ENCODE data around the gene MPDU1.
"Not testable (repeated sequence)": the region's sequence is repeated elsewhere in the genome, so short reads cannot be mapped to it uniquely, and the experiment has no call there.

MPDU1 gene

DNA sequence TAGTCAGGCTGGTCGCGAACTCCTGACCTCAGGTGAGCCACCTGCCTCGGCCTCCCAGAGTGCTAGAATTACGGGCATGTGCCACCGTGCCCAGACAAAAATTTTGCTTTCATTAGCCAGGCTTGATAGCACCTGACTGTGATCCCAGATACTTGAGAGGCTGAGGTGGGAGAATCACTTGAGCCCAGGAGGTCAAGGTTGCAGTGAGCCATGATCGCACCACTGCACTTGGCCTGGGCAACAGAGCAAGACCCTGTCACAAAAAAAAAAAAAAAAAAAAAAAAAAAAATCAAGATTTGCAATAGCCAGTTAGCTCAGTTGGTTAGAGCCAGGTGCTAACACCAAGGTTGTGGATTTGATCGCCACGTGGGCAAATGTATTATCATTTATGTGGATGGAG lies 37.2 kb downstream of the MPDU1 start:
- DNase-seq, result no peak

GRCh38 chr17:7623661-7624060 lies 40.0 kb downstream of the MPDU1 start:
- DNase-seq, result no peak

- DNase-seq, result not testable (repeated sequence)
Observed at GRCh38 chr17:7625749-7626148, 42.1 kb downstream of the MPDU1 start.

DNA sequence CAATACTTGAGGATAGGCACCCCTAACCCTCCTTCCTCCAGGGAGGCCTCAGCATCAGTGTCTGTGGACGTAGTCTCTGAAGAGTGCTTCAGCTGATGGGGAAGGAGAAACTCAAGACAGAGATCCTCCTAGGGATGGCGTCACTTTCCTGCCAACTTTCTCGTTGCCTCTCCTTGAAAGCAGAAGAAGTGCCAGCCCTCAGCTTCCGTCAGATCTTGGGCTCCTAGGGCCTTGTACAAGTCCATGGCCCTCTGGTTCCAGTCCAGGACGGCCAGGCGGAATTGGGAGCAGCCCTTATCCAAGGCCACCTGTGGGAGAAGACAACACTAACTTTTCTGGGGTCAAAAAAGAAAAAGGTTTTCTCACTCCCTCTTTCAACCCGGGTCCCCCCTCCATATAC lies 42.7 kb downstream of the MPDU1 start:
- DNase-seq, result no peak

GRCh38 chr17:7626956-7627249 lies 43.3 kb downstream of the MPDU1 start:
- DNase-seq, result no peak

DNA sequence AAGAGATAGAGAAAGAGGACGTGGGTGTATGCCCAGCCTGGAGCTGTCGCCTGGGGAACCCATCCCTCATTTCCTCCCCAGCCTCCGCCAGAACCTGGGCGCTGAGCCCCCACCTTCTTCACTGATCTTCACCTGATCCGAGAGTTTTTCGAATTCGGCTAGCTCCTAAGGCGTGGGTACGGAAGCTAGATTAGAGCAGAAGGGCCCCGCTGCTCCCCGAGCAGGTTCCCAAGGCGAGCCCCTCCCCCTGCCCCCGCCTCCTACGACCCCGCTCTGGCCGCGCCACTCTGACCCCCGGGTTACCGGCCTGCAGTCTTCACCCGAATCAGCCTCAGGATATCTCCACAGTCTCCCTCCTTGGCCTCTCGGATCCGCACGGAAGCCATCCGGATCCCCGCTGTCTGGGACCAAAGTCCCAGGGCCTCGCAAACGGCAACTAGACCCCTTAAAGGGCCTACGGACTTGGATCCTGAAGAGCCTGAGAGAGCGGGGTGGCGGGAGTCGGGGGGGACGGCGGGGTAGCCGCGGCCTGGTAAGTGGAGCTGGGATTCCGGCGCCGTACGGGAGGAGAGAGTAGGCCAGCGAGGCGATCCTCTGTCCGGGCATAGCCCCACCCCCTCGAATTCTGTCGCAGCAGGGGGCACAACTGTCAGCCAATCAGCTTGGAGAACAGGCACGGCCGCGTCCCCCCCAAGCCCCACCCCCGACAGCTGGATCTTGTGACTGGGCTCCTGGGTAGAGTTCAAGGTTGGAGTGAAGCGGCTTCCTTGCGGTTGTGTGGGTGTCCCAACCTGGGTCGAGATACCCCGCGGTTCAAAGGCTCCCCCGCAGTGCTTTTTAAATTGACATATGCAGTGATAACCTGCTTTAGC lies 43.8 kb downstream of the MPDU1 start, which contains the start of gene SAT2:
SAT2 (minus strand) TSS at position 572 of the 872 bp plus-strand sequence; CDS start at position 386, 186 bp downstream.
- peak; percentile 92 for DNase-seq

DNA sequence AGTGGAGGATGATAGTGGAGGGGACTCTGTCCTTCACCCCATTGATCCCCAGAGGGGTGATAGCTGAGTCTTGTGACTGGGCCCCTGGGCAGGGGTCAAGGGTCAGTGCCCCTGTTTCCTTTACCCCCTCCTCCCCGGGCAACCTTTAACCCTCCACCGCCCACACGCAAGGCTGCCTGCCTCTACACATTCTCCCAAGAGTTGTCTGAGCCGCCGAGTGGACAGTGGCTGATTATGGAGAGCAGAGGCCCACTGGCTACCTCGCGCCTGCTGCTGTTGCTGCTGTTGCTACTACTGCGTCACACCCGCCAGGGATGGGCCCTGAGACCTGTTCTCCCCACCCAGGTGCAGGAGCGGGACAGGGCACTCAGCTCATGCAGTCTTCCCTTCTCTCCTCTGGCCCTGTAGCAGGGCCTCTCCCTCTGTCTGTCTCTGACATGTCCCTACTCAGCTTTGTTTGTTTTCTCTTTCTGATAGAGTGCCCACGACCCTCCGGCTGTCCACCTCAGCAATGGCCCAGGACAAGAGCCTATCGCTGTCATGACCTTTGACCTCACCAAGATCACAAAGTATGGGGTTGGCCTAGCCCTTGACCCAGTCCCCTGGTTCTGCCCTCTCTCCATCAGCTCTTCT lies 46.4 kb downstream of the MPDU1 start, which contains the start of gene SHBG:
SHBG (plus strand) TSS at position 197 of the 633 bp plus-strand sequence; CDS start at position 235, 38 bp downstream.
- DNase-seq, result no peak

GRCh38 chr17:7631398-7632380 lies 48.0 kb downstream of the MPDU1 start:
- DNase-seq, result no peak

- DNase-seq, result peak; percentile 57
Observed at GRCh38 chr17:7632492-7632894, 48.8 kb downstream of the MPDU1 start.

DNA sequence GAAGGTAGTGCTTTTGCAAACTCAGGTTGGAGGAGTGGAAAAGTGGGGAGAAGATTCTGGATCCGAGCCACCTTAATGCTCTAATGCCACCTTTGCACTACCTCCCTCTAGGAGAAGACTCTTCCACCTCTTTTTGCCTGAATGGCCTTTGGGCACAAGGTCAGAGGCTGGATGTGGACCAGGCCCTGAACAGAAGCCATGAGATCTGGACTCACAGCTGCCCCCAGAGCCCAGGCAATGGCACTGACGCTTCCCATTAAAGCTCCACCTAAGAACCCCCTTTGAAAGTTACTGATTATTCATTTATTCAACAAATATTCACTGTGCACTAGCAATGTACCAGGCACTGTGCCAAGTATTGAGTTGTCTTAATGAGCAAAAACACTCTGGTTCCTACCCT lies 49.4 kb downstream of the MPDU1 start:
- no peak for DNase-seq

DNA sequence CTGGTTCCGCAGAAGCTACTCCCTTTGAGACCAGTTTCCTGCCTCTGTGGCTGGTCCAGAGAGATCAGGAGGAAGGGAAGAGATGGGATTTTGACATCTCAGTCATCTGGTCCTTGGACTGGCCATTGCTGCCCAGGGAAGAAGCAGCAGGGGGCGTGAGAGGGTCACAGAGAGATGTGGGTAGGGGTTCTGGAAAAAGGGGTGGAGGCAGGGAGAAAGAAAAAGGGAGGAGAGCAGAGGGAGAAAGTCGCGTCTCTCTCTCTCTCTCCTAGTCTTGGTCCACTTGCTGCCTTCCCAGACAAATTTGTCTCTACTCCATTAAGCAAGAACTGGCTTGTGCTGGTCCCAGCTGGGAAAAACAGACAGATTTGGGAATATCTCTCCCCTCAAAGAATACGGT lies 50.7 kb downstream of the MPDU1 start:
- DNase-seq, result no peak

- DNase-seq, result no peak
Observed at GRCh38 chr17:7636163-7636562, 52.5 kb downstream of the MPDU1 start.

All from CD4-positive, alpha-beta T cell treated with Interleukin-17A for 1 hour (primary cell).